ENCODE measurements around the gene OS9. TPM values are rescaled to one million over a fixed set of nuclear protein-coding genes. Genes with fewer than 3 reads are reported as not detected.

Gene OS9
- total and polyA plus RNA-seq, 9 of the 15 experiments (the other 6 are each of a cell fraction or from before 2014, with no cell fraction given) = 4.6 to 105 (median 89.5) TPM

- TF ChIP-seq, protein P1, sequence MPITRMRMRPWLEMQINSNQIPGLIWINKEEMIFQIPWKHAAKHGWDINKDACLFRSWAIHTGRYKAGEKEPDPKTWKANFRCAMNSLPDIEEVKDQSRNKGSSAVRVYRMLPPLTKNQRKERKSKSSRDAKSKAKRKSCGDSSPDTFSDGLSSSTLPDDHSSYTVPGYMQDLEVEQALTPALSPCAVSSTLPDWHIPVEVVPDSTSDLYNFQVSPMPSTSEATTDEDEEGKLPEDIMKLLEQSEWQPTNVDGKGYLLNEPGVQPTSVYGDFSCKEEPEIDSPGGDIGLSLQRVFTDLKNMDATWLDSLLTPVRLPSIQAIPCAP (CRISPR knock-in tag; IDR thresholded peaks at IDR 0.05; ENCODE audit: borderline replicate concordance) = no peak
- TF ChIP-seq ZNF830 (CRISPR knock-in tag; IDR thresholded peaks at IDR 0.05) (no peak), RAD21 (CRISPR knock-in tag; conservative IDR thresholded peaks at IDR 0.05 in 1 of 2, IDR thresholded peaks at IDR 0.05 in 1 of 2) (peak; percentile 38 to 64), TRIM28 (IDR thresholded peaks at IDR 0.05) (no peak), DMBX1 (CRISPR knock-in tag; IDR thresholded peaks at IDR 0.05; ENCODE audit: borderline replicate concordance) (no peak), HMGN3 (IDR thresholded peaks at IDR 0.05; ENCODE audit: borderline replicate concordance, extremely low read depth, insufficient read length, low read depth, low read length) (no peak), XRCC5 (IDR thresholded peaks at IDR 0.05; ENCODE audit: low read depth, low read length) (peak; percentile 60; the same call in 1 of the 2 replicates), TSC22D4 (tag; IDR thresholded peaks at IDR 0.05) (no peak), KDM4B (IDR thresholded peaks at IDR 0.05; ENCODE audit: borderline replicate concordance in 2 of 2, low read depth in 1 of 2) (peak in 1 of 2 experiments; percentile 52; a peak in 1 of 4 replicates), MAZ (CRISPR knock-in tag; conservative IDR thresholded peaks at IDR 0.05 in 1 of 2, IDR thresholded peaks at IDR 0.05 in 1 of 2) (peak in 1 of 2 experiments; percentile 60; a peak in 1 of 4 replicates), TBP (optimal IDR thresholded peaks at IDR 0.05; ENCODE audit: low read depth, low read length) (peak; percentile 16), TOE1 (IDR thresholded peaks at IDR 0.05; ENCODE audit: borderline replicate concordance) (no peak), TOE1 (CRISPR knock-in tag; IDR thresholded peaks at IDR 0.05; ENCODE audit: borderline replicate concordance, low read depth) (no peak), EHMT2 (IDR thresholded peaks at IDR 0.05) (no peak), GATAD2B (IDR thresholded peaks at IDR 0.05; ENCODE audit: borderline replicate concordance) (no peak)
These were observed 62.7 kb downstream of the OS9 start (continued) for GRCh38 chr12:57756406-57757341.
